NOMO-1 (cell line): Measurements from ENCODE around the gene HK1.
A peak's percentile ranks its signal among the peaks of the same experiment; 100 is the strongest.
"Not testable (repeated sequence)": the region's sequence is repeated elsewhere in the genome, so short reads cannot be mapped to it uniquely, and the experiment has no call there.

Experiments
- DNase-seq, 2 experiments: peaks; one replicate each; lab custom pipeline; 2025; ENCODE audit not compliant: unreplicated experiment in 2 of 2; lab: John Stamatoyannopoulos, UW

Gene HK1

DNA sequence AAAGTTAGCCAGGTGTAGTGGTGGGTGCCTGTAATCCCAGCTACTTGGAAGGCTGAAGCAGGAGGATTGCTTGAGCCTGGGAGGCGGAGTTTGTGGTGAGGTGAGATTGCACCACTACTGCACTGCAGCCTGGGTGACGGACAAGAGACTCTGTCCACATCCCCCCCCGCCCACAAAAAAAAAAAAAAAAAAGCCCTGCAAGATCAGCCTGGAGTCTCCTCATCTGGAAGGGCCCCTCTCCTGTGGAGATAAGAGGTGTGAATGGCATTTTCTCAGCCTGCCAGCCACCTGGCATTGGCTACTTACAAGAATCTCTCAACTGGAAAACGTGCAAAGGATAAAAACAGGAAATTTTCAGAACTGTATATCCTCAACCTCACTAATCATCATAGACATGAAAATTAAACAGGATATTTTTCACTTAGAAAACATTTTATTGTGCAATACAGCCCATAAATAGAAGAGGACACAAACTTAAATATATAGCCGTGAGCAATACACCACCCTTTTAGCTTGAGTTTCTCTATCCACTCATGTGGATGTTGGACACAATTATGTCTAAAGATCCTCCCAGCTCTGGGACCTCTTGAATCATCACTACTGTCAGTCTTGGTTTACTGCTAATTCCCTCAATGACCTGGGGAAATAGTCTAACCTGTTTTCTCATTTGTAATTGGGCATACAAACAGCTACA is 161.7 kb downstream of the HK1 start:
- DNase-seq: peak; percentile 48 to 74

DNA sequence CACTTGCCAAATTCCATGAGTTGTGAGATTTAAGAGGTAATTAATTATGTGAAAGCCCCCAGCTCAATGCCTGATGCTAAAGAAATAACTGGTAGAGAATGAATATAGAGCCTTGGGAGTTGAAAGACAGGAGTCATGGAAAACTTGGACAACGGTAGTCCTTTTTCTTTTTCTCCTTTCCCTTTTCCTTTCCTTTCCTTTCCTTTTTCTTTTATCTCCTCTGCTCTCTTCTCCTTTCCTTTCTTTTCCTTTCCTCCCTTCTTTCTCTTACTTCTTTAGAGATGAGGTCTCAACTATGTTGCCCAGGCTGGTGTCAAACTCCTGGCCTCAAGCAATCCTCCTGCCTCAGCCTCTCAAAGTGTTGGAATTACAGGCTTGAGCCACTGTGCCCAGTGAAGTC is 165.1 kb downstream of the HK1 start:
- no peak for DNase-seq

DNA sequence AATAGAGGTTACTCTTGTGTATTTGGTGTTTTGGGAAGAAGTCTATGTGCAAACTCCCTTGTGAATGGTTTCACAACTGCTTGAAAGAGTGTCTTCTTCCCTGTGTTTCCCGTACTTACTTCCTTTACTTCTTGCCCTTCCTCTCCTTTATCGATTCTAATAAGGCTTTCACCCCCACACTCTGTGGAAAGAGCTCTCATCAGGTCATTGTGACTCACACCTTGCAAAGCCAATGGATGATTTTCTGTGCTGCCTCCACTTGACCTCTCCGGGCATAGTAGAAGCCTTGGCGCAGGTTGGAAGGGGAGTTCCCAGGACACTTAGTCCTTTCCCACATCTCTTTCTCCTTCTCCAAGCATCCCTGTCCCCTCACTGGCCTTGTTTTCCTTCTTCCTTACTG is 166.7 kb downstream of the HK1 start:
- no peak for DNase-seq

DNA sequence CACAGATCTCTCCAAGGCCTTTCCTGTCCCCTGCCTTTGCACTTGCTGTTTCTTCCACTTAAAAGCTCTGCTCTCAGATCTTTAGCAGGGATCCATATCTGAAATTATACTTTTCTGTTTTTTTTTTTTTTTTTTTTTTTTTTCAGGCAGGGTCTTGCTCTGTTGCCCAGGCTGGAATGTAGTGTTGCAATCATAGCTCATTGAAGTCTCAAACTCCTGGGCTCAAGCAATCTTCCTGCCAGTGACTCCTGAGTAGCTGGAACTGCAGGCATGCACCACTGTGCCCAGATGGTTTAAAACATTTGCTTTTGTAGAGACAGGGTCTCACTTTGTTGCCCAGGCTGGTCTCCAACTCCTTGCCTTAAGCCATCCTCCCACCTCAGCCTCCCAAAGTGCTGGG is 167.9 kb downstream of the HK1 start:
- no peak for DNase-seq

DNA sequence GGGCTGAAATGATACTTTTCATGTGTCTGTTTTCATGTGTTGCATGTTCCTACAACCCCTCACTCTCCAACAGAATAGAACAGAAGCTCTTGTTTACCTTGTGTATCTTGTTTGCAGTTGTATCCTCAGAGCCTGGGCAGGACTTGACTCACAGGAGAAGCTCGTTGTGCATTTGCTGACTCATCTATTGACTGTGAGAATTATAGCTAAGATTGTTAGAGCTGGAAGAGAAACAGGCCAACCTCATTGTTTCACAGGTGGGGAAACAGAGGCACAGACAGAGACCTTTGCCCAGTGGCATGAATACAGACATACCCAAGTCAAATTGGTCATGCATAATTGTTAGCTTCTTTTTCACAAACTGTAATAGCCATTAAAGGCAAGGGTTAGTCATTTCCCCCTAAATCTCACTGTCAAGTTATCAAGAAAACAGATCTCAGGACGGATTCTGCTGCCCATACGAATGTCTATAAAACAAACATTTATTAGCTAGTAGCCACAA is 168.4 kb downstream of the HK1 start:
- no peak for DNase-seq

DNA sequence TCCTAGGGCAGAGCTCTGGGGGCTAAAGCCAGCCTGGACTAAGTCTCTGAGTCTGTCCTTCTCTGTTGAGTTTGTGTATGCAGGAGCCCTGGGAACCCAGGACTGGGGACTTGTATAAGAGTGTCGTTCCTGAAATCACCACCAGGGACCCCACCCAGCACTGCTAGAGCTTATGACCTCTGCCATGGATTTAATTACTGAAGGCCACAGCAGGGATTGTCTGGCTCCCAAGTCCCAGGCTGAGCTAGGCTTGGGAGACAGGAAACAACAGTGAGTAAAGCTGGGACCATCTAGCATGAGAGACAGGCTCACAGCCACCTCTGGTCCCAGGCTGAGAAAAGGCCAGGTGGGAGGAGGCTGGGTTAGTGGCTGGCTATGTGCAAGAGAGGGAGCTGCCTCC is 171.5 kb downstream of the HK1 start:
- DNase-seq: peak in 1 of 2 experiments; percentile 13

DNA sequence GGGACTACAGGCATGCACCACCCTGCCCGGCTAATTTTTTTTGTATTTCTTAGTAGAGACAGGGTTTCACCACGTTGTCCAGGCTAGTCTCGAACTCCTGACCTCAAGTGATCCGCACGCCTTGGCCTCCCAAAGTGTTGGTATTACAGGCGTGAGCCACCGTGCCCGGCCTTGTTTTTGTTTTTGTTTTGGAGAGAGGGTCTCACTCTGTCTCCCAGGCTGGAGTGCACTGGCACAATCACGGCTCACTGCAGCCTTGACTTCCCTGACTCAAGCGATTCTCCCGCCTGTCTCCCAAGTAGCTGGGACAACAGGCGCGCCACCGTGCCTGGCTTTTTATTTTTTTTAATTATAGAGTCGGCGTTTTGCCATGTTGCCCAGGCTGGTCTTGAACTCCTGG is 172.1 kb downstream of the HK1 start:
- DNase-seq: not testable (repeated sequence)

DNA sequence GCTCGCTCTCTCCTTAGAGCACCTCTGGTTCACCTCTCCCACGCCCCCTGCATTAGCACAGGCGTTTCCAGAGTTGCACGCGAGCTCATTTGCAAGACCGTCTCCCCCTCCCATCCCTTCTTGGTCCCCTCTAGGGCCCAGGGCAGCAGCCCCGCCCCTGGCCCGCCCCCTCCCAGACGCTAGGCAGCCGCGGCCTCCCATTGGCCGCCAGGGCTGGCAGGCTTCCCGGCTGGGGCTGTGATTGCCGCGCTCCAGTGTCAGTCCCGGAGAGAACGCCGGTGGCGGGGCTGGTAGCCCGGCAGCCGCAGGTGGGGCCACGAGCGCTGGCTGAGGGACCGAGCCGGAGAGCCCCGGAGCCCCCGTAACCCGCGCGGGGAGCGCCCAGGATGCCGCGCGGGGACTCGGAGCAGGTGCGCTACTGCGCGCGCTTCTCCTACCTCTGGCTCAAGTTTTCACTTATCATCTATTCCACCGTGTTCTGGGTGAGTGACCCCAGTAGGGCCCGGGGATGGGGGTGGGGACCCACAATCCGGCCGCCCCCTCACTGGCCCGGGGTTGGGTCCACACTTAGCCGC is 173.0 kb downstream of the HK1 start, which contains the start of gene TSPAN15:
TSS of gene TSPAN15 (plus strand) at position 257 of the 575 bp plus-strand sequence. CDS start at position 387, 130 bp downstream.
- peak; percentile 64 to 75 for DNase-seq
